GM23338 (cell line): ENCODE results near the gene POSTN. TPM values are rescaled to one million over a fixed set of nuclear protein-coding genes. Genes with fewer than 3 reads are reported as not detected.

Experiments
- CREB1 ChIP-seq: fragments of 250-450 bp; sonication (Bioruptor Pico); IDR thresholded peaks from 2 replicates; pipeline ENCODE4 v1.5.0; 2020; ENCODE audit warnings: low read depth, mild to moderate bottlenecking, moderate library complexity
- JUNB ChIP-seq: IDR thresholded peaks from one replicate; pipeline ENCODE4 v1.6.1; 2016; ENCODE audit warnings: antibody characterized with exemption; ENCODE audit not compliant: unreplicated experiment
- STAT1 ChIP-seq: IDR thresholded peaks from one replicate; pipeline ENCODE4 v1.6.1; 2016; ENCODE audit warnings: antibody characterized with exemption; ENCODE audit not compliant: unreplicated experiment
- ZNF114 ChIP-seq: fragments of 250-450 bp; sonication (Bioruptor Pico); IDR thresholded peaks from 2 replicates; pipeline ENCODE4 v1.5.0; 2020; ENCODE audit warnings: mild to moderate bottlenecking, moderate library complexity
- ZNF331 ChIP-seq: fragments of 250-450 bp; sonication (Bioruptor Pico); IDR thresholded peaks from 2 replicates; pipeline ENCODE4 v1.5.0; 2020; ENCODE audit warnings: low read depth, mild to moderate bottlenecking, moderate library complexity
- polyA plus RNA-seq: library from polyadenylated mRNA; unstranded; fragments of >200 nt; fragmentation: Nextera tagmentation; extraction: Ambion mirVana; gene quantifications from 2 replicates; pipeline ENCODE4 v1.2.1, GENCODE V29; 2016
- total RNA-seq: library from RNA; depleted of rRNA; stranded (reverse); fragments of >200 nt; shearing (Covaris generic); gene quantifications from 2 replicates; pipeline ENCODE4 v1.2.3, GENCODE V29; 2014
- TF ChIP-seq, protein P1 (sequence below): fragments of 250-450 bp; sonication (Bioruptor Pico); IDR thresholded peaks from 2 replicates; pipeline ENCODE4 v1.5.0; 2020; ENCODE audit warnings: mild to moderate bottlenecking, moderate library complexity
- TF ChIP-seq, protein P2 (sequence below), 2 experiments: fragments of 200-600 bp in 1 of 2; sonication (generic) in 1 of 2; conservative IDR thresholded peaks; 2 replicates each; pipeline versions ENCODE4 v1.5.1 to v1.6.1; 2016 to 2017; ENCODE audit warnings: antibody characterized with exemption in 2 of 2, low read depth in 2 of 2, mild to moderate bottlenecking in 2 of 2, moderate library complexity in 1 of 2
- TF ChIP-seq, protein P3 (sequence below): IDR thresholded peaks from 2 replicates; pipeline ENCODE4 v1.6.1; 2016; ENCODE audit warnings: antibody characterized with exemption

The POSTN gene
- total and polyA plus RNA-seq, 2 experiments from 2014 or later: 0.21 to 0.31 TPM

DNA sequence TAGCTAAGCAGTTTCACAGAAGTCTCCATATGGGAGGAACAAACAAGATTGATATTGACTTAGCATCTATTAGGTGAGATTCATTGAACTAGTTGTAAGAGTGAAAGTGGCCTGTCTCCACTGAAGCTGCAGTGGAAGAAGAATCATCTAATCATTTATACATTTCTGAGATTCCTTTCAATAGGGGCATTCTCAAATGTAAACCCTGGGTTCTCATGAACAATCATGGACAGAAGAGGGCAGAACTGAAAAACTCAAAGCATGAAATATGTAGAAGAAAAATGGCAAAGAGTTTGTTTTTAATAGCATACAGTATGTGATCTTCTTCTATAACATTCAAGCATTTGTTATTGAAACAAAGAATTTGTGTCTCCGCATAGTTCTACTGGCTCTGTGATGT, 17.6 kb upstream of the POSTN start (continued):
- TF ChIP-seq, protein P1, sequence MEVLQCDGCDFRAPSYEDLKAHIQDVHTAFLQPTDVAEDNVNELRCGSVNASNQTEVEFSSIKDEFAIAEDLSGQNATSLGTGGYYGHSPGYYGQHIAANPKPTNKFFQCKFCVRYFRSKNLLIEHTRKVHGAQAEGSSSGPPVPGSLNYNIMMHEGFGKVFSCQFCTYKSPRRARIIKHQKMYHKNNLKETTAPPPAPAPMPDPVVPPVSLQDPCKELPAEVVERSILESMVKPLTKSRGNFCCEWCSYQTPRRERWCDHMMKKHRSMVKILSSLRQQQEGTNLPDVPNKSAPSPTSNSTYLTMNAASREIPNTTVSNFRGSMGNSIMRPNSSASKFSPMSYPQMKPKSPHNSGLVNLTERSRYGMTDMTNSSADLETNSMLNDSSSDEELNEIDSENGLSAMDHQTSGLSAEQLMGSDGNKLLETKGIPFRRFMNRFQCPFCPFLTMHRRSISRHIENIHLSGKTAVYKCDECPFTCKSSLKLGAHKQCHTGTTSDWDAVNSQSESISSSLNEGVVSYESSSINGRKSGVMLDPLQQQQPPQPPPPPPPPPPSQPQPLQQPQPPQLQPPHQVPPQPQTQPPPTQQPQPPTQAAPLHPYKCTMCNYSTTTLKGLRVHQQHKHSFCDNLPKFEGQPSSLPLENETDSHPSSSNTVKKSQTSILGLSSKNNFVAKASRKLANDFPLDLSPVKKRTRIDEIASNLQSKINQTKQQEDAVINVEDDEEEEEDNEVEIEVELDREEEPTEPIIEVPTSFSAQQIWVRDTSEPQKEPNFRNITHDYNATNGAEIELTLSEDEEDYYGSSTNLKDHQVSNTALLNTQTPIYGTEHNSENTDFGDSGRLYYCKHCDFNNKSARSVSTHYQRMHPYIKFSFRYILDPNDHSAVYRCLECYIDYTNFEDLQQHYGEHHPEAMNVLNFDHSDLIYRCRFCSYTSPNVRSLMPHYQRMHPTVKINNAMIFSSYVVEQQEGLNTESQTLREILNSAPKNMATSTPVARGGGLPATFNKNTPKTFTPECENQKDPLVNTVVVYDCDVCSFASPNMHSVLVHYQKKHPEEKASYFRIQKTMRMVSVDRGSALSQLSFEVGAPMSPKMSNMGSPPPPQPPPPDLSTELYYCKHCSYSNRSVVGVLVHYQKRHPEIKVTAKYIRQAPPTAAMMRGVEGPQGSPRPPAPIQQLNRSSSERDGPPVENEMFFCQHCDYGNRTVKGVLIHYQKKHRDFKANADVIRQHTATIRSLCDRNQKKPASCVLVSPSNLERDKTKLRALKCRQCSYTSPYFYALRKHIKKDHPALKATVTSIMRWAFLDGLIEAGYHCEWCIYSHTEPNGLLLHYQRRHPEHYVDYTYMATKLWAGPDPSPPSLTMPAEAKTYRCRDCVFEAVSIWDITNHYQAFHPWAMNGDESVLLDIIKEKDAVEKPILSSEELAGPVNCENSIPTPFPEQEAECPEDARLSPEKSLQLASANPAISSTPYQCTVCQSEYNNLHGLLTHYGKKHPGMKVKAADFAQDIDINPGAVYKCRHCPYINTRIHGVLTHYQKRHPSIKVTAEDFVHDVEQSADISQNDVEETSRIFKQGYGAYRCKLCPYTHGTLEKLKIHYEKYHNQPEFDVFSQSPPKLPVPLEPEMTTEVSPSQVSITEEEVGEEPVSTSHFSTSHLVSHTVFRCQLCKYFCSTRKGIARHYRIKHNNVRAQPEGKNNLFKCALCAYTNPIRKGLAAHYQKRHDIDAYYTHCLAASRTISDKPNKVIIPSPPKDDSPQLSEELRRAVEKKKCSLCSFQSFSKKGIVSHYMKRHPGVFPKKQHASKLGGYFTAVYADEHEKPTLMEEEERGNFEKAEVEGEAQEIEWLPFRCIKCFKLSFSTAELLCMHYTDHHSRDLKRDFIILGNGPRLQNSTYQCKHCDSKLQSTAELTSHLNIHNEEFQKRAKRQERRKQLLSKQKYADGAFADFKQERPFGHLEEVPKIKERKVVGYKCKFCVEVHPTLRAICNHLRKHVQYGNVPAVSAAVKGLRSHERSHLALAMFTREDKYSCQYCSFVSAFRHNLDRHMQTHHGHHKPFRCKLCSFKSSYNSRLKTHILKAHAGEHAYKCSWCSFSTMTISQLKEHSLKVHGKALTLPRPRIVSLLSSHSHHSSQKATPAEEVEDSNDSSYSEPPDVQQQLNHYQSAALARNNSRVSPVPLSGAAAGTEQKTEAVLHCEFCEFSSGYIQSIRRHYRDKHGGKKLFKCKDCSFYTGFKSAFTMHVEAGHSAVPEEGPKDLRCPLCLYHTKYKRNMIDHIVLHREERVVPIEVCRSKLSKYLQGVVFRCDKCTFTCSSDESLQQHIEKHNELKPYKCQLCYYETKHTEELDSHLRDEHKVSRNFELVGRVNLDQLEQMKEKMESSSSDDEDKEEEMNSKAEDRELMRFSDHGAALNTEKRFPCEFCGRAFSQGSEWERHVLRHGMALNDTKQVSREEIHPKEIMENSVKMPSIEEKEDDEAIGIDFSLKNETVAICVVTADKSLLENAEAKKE (CRISPR knock-in tag): no peak
- no peak for TF ChIP-seq ZNF331 (CRISPR knock-in tag)
- TF ChIP-seq STAT1: no peak
- no peak for TF ChIP-seq CREB1 (CRISPR knock-in tag)
- TF ChIP-seq ZNF114 (CRISPR knock-in tag): no peak
- TF ChIP-seq JUNB: no peak
- TF ChIP-seq, protein P2, sequence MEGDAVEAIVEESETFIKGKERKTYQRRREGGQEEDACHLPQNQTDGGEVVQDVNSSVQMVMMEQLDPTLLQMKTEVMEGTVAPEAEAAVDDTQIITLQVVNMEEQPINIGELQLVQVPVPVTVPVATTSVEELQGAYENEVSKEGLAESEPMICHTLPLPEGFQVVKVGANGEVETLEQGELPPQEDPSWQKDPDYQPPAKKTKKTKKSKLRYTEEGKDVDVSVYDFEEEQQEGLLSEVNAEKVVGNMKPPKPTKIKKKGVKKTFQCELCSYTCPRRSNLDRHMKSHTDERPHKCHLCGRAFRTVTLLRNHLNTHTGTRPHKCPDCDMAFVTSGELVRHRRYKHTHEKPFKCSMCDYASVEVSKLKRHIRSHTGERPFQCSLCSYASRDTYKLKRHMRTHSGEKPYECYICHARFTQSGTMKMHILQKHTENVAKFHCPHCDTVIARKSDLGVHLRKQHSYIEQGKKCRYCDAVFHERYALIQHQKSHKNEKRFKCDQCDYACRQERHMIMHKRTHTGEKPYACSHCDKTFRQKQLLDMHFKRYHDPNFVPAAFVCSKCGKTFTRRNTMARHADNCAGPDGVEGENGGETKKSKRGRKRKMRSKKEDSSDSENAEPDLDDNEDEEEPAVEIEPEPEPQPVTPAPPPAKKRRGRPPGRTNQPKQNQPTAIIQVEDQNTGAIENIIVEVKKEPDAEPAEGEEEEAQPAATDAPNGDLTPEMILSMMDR (conservative IDR thresholded peaks at IDR 0.05; ENCODE audit: low read depth in 2 of 2): no peak
- TF ChIP-seq, protein P3, sequence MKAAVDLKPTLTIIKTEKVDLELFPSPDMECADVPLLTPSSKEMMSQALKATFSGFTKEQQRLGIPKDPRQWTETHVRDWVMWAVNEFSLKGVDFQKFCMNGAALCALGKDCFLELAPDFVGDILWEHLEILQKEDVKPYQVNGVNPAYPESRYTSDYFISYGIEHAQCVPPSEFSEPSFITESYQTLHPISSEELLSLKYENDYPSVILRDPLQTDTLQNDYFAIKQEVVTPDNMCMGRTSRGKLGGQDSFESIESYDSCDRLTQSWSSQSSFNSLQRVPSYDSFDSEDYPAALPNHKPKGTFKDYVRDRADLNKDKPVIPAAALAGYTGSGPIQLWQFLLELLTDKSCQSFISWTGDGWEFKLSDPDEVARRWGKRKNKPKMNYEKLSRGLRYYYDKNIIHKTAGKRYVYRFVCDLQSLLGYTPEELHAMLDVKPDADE: no peak
